SU-DHL-6 (cell line): Measurements from ENCODE around the gene LTBP2.

Source experiments
- H2AFZ ChIP-seq: fragments of 200-600 bp; sonication (generic); 2 replicates; pipeline ENCODE4 v1.6.1; 2014; ENCODE audit warnings: low read depth, mild to moderate bottlenecking, moderate library complexity, mixed read lengths, antibody characterized with exemption, low read length; ENCODE audit not compliant: severe bottlenecking
- H3F3A ChIP-seq: fragments of 200-600 bp; shearing (Covaris generic); 2 replicates; pipeline ENCODE4 v1.6.0; 2016; ENCODE audit warnings: antibody characterized with exemption, mild to moderate bottlenecking; ENCODE audit not compliant: insufficient read depth
- H3K27ac ChIP-seq: fragments of 200-600 bp; sonication (generic); 2 replicates; pipeline ENCODE4 v1.5.1; 2016; ENCODE audit warnings: low read depth, mild to moderate bottlenecking, low read length, moderate library complexity, mixed read lengths
- H3K27me3 ChIP-seq: fragments of 200-600 bp; sonication (generic), shearing (Covaris generic); 2 replicates; pipeline ENCODE4 v1.6.0; 2014; ENCODE audit warnings: mild to moderate bottlenecking, low read length
- H3K36me3 ChIP-seq: fragments of 200-600 bp; sonication (generic); 2 replicates; pipeline ENCODE4 v1.6.1; 2014; ENCODE audit warnings: mild to moderate bottlenecking, low read length, mixed read lengths
- H3K4me2 ChIP-seq: fragments of 300-600, 200-600 bp; shearing (Covaris generic), sonication (generic); 2 replicates; pipeline ENCODE4 v1.6.0; 2014; ENCODE audit warnings: low read length, low read depth, mild to moderate bottlenecking; ENCODE audit not compliant: poor library complexity, severe bottlenecking
- H3K4me3 ChIP-seq: fragments of 200-600 bp; sonication (generic); 2 replicates; pipeline ENCODE4 v1.5.1; 2014; ENCODE audit warnings: antibody characterized with exemption, low read length, mild to moderate bottlenecking, mixed read lengths; ENCODE audit not compliant: insufficient read depth, poor library complexity, severe bottlenecking
- H3K79me2 ChIP-seq: fragments of 200-600 bp; sonication (generic); 2 replicates; pipeline ENCODE4 v1.6.1; 2014; ENCODE audit warnings: mild to moderate bottlenecking, low read length, moderate library complexity; ENCODE audit not compliant: insufficient read depth
- H3K9ac ChIP-seq: fragments of 200-600 bp; sonication (generic); 2 replicates; pipeline ENCODE4 v1.7.0; 2014; ENCODE audit warnings: mild to moderate bottlenecking, low read length
- H3K9me2 ChIP-seq: fragments of 200-600 bp; sonication (generic); replicated peaks from 2 replicates; pipeline ENCODE4 v1.6.1; 2014; ENCODE audit warnings: low read length; ENCODE audit not compliant: insufficient read depth
- H3K9me3 ChIP-seq: fragments of 200-600 bp; sonication (generic); 2 replicates; pipeline ENCODE4 v1.6.1; 2014; ENCODE audit warnings: low read length, mixed read lengths; ENCODE audit not compliant: insufficient read depth
- H4K20me1 ChIP-seq: fragments of 200-600 bp; sonication (generic); 2 replicates; pipeline ENCODE4 v1.6.1; 2014; ENCODE audit warnings: low read depth, mild to moderate bottlenecking, antibody characterized with exemption, low read length, moderate library complexity, mixed read lengths
- CTCF ChIP-seq: fragments of 200-600 bp; sonication (generic); IDR thresholded peaks from one replicate; pipeline ENCODE4 v1.5.1; 2017; ENCODE audit warnings: antibody characterized with exemption, mild to moderate bottlenecking, low read length, moderate library complexity; ENCODE audit not compliant: insufficient read depth, poor library complexity, severe bottlenecking
- EZH2phosphoT487 ChIP-seq: fragments of 200-600 bp; sonication (generic), shearing (Covaris generic); conservative IDR thresholded peaks from 2 replicates; pipeline ENCODE4 v1.6.1; 2018; ENCODE audit warnings: mild to moderate bottlenecking, antibody characterized with exemption, low read length, moderate library complexity, mixed read lengths

LTBP2 gene

GRCh38 chr14:74507840-74508239 lies 104.2 kb downstream of the LTBP2 start:
- Histone ChIP-seq H3K9me3 (no peaks in the 10 kb centered on the region), H3K9me2 (no peaks in the 10 kb centered on the region), H2AFZ (no peak overlapping the region), H4K20me1 (no peaks in the 10 kb centered on the region), H3K36me3 (no peaks in the 10 kb centered on the region), H3K27me3 (no peaks in the 10 kb centered on the region), H3K27ac (no peak overlapping the region), H3K4me2 (no peak overlapping the region), H3K79me2 (no peaks in the 10 kb centered on the region), H3K4me3 (no peak overlapping the region), H3F3A (no peaks in the 10 kb centered on the region), H3K9ac (no peak overlapping the region)
- TF ChIP-seq EZH2phosphoT487 = no peak
- no peak for TF ChIP-seq CTCF

- no peaks in the 10 kb centered on the region for H3K79me2 ChIP-seq
- no peaks in the 10 kb centered on the region for H3K9me3 ChIP-seq
- no peaks in the 10 kb centered on the region for H3K9me2 ChIP-seq
- no peaks in the 10 kb centered on the region for H3F3A ChIP-seq
- no peaks in the 10 kb centered on the region for H3K36me3 ChIP-seq
- H3K4me3 ChIP-seq = no peak overlapping the region
- no peak overlapping the region for H3K27ac ChIP-seq
- no peak for TF ChIP-seq CTCF
- TF ChIP-seq EZH2phosphoT487 = no peak
- no peaks in the 10 kb centered on the region for H4K20me1 ChIP-seq
- H3K27me3 ChIP-seq = no peaks in the 10 kb centered on the region
- H2AFZ ChIP-seq = no peak overlapping the region
- no peak overlapping the region for H3K9ac ChIP-seq
- H3K4me2 ChIP-seq = no peak overlapping the region
These were observed 105.0 kb downstream of the LTBP2 start for GRCh38 chr14:74507085-74507484.

- Histone ChIP-seq H3K79me2 (no peaks in the 10 kb centered on the region), H3K9me2 (no peaks in the 10 kb centered on the region), H3K27ac (no peak overlapping the region), H3K36me3 (no peaks in the 10 kb centered on the region), H2AFZ (no peak overlapping the region), H3K27me3 (no peaks in the 10 kb centered on the region), H3F3A (no peaks in the 10 kb centered on the region), H3K9ac (no peak overlapping the region), H3K4me3 (no peak overlapping the region), H3K4me2 (no peak overlapping the region), H4K20me1 (no peaks in the 10 kb centered on the region), H3K9me3 (no peaks in the 10 kb centered on the region)
- TF ChIP-seq EZH2phosphoT487 (no peak), CTCF (no peak)
These were observed 105.6 kb downstream of the LTBP2 start for GRCh38 chr14:74506411-74506851.
